ENCODE results near the gene PSMC1. TPM values are rescaled to one million over a fixed set of nuclear protein-coding genes. Genes with fewer than 3 reads are reported as not detected.

The PSMC1 gene
- total and polyA plus RNA-seq, 2 experiments from 2014 or later: 112 to 139 TPM

DNA sequence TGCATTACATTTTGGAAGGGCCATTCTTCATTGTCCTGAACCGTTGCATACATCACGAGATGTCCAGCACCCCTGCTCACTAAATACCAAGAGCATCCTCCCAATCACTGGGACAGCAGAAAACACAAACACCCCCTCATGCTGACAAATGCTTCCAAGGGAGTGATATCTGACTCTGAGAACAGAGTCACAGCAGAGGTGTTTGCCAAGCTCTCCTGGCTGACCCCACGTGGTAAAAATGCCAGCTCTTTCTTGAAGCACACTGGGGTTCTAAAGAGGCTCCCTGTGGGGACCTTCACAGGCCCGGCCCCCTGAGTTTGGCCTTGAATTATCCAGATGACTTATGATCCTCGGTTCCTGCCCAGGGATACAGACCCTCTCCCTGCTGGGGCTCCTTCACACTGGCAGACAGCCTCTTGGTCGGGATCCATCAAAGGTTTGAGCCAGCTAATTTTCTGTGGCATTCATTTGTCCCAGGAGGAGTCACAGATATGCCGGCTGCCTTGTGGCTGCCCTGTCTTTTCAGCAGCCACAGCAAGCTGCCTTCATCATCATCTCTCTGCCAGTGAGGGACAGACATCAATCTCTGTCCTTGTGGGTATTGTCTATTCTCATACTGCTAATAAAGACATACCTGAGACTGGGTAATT lies 43.1 kb upstream of the PSMC1 start (continued):
- TF ChIP-seq, protein P1, sequence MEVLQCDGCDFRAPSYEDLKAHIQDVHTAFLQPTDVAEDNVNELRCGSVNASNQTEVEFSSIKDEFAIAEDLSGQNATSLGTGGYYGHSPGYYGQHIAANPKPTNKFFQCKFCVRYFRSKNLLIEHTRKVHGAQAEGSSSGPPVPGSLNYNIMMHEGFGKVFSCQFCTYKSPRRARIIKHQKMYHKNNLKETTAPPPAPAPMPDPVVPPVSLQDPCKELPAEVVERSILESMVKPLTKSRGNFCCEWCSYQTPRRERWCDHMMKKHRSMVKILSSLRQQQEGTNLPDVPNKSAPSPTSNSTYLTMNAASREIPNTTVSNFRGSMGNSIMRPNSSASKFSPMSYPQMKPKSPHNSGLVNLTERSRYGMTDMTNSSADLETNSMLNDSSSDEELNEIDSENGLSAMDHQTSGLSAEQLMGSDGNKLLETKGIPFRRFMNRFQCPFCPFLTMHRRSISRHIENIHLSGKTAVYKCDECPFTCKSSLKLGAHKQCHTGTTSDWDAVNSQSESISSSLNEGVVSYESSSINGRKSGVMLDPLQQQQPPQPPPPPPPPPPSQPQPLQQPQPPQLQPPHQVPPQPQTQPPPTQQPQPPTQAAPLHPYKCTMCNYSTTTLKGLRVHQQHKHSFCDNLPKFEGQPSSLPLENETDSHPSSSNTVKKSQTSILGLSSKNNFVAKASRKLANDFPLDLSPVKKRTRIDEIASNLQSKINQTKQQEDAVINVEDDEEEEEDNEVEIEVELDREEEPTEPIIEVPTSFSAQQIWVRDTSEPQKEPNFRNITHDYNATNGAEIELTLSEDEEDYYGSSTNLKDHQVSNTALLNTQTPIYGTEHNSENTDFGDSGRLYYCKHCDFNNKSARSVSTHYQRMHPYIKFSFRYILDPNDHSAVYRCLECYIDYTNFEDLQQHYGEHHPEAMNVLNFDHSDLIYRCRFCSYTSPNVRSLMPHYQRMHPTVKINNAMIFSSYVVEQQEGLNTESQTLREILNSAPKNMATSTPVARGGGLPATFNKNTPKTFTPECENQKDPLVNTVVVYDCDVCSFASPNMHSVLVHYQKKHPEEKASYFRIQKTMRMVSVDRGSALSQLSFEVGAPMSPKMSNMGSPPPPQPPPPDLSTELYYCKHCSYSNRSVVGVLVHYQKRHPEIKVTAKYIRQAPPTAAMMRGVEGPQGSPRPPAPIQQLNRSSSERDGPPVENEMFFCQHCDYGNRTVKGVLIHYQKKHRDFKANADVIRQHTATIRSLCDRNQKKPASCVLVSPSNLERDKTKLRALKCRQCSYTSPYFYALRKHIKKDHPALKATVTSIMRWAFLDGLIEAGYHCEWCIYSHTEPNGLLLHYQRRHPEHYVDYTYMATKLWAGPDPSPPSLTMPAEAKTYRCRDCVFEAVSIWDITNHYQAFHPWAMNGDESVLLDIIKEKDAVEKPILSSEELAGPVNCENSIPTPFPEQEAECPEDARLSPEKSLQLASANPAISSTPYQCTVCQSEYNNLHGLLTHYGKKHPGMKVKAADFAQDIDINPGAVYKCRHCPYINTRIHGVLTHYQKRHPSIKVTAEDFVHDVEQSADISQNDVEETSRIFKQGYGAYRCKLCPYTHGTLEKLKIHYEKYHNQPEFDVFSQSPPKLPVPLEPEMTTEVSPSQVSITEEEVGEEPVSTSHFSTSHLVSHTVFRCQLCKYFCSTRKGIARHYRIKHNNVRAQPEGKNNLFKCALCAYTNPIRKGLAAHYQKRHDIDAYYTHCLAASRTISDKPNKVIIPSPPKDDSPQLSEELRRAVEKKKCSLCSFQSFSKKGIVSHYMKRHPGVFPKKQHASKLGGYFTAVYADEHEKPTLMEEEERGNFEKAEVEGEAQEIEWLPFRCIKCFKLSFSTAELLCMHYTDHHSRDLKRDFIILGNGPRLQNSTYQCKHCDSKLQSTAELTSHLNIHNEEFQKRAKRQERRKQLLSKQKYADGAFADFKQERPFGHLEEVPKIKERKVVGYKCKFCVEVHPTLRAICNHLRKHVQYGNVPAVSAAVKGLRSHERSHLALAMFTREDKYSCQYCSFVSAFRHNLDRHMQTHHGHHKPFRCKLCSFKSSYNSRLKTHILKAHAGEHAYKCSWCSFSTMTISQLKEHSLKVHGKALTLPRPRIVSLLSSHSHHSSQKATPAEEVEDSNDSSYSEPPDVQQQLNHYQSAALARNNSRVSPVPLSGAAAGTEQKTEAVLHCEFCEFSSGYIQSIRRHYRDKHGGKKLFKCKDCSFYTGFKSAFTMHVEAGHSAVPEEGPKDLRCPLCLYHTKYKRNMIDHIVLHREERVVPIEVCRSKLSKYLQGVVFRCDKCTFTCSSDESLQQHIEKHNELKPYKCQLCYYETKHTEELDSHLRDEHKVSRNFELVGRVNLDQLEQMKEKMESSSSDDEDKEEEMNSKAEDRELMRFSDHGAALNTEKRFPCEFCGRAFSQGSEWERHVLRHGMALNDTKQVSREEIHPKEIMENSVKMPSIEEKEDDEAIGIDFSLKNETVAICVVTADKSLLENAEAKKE (CRISPR knock-in tag; IDR thresholded peaks at IDR 0.05): no peak
- TF ChIP-seq EZH2phosphoT487 (IDR thresholded peaks at IDR 0.05; ENCODE audit: unreplicated experiment) (no peak), CREB1 (CRISPR knock-in tag; IDR thresholded peaks at IDR 0.05; ENCODE audit: low read depth) (no peak), JUNB (IDR thresholded peaks at IDR 0.05; ENCODE audit: unreplicated experiment) (no peak), NANOG (IDR thresholded peaks at IDR 0.05; ENCODE audit: borderline replicate concordance) (no peak)
- TF ChIP-seq, protein P2, sequence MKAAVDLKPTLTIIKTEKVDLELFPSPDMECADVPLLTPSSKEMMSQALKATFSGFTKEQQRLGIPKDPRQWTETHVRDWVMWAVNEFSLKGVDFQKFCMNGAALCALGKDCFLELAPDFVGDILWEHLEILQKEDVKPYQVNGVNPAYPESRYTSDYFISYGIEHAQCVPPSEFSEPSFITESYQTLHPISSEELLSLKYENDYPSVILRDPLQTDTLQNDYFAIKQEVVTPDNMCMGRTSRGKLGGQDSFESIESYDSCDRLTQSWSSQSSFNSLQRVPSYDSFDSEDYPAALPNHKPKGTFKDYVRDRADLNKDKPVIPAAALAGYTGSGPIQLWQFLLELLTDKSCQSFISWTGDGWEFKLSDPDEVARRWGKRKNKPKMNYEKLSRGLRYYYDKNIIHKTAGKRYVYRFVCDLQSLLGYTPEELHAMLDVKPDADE (IDR thresholded peaks at IDR 0.05): no peak
- TF ChIP-seq, protein P3, sequence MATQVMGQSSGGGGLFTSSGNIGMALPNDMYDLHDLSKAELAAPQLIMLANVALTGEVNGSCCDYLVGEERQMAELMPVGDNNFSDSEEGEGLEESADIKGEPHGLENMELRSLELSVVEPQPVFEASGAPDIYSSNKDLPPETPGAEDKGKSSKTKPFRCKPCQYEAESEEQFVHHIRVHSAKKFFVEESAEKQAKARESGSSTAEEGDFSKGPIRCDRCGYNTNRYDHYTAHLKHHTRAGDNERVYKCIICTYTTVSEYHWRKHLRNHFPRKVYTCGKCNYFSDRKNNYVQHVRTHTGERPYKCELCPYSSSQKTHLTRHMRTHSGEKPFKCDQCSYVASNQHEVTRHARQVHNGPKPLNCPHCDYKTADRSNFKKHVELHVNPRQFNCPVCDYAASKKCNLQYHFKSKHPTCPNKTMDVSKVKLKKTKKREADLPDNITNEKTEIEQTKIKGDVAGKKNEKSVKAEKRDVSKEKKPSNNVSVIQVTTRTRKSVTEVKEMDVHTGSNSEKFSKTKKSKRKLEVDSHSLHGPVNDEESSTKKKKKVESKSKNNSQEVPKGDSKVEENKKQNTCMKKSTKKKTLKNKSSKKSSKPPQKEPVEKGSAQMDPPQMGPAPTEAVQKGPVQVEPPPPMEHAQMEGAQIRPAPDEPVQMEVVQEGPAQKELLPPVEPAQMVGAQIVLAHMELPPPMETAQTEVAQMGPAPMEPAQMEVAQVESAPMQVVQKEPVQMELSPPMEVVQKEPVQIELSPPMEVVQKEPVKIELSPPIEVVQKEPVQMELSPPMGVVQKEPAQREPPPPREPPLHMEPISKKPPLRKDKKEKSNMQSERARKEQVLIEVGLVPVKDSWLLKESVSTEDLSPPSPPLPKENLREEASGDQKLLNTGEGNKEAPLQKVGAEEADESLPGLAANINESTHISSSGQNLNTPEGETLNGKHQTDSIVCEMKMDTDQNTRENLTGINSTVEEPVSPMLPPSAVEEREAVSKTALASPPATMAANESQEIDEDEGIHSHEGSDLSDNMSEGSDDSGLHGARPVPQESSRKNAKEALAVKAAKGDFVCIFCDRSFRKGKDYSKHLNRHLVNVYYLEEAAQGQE (IDR thresholded peaks at IDR 0.05; ENCODE audit: unreplicated experiment): no peak

All from GM23338 (cell line).